Activated naive CD8-positive, alpha-beta T cell treated with anti-CD3 and anti-CD28 coated beads for 36 hours (primary cell): ENCODE results near the gene ZNF138. TPM values are rescaled to one million over a fixed set of nuclear protein-coding genes. Genes with fewer than 3 reads are reported as not detected.

ENCODE experiments used
- total RNA-seq, 2 experiments: library from RNA; stranded (reverse); gene quantifications; one replicate each; pipeline ENCODE4 v1.2.3, GENCODE V29; 2021

Gene ZNF138
- total RNA-seq, 2 experiments from 2014 or later = 9.5 to 10.6 TPM

Other genes with a start within 250 kb of the ZNF138 start
- 1 to 10 TPM; 7.7 to 8.8 TPM for gene ZNF680, start 231.4 kb upstream of the ZNF138 start, total RNA-seq
- 10 to 100 TPM; 17.3 to 17.5 TPM for gene ZNF107, start 128.3 kb upstream of the ZNF138 start, total RNA-seq
- 10 to 100 TPM in 1 of 2 experiments, 1 to 10 TPM in 1; 9.8 to 10.2 TPM for gene ZNF273, start 108.8 kb downstream of the ZNF138 start, total RNA-seq
- gene ZNF117, start 196.6 kb downstream of the ZNF138 start, total RNA-seq = 1 to 10 TPM; 2.9 to 3.2 TPM
- gene ERV3-1, start 212.3 kb downstream of the ZNF138 start, total RNA-seq = 1 to 10 TPM; 5.3 to 6.1 TPM